Fibroblast of gingiva (primary cell): ENCODE measurements around the gene COX4I1.
"Not testable (repeated sequence)": the region's sequence is repeated elsewhere in the genome, so short reads cannot be mapped to it uniquely, and the experiment has no call there.

ENCODE experiments used
- DNase-seq: peaks from one replicate; pipeline ENCODE4 v3.0.0-alpha.2; 2011; ENCODE audit warnings: low read depth

COX4I1 gene

DNA sequence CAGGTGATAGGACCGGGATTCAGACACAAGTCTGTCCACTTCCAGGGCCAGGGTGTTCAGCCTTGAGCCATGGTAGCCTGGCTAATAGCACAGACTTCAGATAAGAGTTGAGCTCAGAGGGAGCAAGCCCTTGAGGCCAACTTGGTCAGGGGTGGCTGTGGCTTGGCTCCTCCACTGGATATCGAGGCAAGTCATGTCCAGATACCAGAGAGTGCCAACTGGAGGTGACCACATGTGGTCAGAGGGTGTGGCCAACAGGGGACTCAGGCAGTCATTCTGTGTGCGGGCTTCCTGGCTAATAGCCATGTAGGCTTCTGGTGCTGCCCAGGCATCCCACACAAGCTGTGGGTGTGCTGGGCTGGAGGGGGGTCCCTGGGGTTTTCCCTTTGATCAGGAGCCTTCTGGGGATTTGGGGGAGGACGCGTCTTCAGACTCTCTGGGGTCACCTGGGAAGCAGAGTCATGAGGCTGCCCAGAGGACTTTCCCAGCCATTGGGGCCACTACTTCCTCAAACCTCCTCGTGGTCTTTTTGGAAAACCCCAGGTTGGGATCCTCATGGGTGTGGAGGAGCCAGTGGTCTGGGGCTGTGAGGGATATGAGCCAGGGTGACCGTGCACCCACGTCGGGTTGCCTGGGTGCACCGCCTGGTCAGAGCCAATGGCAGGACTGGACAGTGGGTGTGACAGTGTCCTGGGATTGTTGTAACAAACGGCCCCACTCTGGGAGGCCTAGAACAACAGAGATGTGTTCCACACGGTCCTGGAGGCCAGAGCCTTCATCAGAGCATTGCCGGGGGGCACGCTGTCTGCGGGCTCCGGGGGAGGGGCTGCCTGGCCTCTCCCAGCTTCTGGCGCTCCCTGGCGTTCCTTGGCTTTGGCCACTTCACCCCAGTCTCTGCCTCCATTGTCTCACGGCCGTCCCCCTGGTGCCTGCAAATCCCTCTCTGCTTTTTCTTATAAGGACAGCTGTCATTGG lies 25.0 kb downstream of the COX4I1 start:
- no peak for DNase-seq

DNA sequence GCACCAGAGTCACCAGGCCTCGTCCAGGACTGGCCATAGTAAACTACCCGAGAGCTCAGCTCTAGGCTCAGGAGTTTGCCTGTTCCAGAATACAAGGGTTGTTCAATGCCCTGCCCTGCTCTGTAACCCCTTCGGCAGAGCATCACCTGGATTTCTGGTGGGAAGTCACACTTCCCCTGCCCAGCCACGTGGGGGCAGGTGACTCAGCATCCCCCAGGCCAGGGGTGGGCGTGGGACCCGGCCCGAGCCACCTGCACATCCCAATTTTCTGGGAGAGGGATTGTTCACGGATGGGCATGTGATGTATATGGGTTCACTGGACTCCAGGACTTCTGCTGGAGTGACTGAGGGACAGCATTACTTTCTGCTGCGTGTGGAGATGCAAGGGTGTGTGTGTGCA lies 25.8 kb downstream of the COX4I1 start:
- no peak for DNase-seq

DNA sequence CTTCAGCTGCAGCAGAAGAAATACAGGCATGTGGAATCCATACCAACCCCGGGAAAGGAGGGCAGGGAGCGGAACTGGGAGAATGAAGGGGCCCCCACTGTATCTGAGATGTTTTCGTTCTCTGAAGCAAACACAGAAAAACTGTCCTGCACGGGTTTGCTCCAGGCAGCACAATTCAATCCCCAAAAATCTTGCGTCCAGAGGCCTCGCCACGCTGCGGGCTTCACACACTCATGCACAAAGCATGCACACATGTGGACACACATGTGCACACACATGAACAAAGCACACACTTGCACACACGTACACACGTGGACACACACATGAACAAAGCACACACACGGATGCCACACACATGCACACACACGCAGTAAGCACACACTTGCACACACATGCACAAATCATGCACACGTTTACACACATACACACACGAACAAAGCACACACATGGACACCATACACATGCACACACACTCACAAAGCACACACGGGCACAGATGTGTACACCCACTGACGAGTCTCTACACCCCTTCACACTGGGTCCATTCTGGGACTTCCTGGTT lies 27.3 kb downstream of the COX4I1 start:
- no peak for DNase-seq

DNA sequence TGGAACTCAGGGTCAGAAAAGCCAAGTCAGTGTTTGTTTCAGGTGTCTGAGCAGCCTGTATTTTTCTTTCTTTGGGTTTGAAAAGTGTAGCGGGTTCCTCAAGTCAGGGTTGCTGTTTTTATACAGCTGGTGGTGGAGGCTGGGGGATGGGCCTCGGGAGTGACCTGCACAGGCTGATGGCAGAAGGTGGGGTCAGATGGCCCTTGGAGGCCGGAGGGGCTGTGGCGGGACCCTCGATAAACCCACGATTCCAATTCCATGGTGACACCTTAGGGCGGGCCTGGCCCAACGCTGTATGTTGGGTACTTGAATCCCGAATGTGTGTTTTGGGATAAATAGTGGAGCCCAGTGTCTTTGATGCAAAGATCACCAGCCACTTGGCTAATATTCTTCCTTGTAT lies 28.7 kb downstream of the COX4I1 start:
- DNase-seq = no peak

DNA sequence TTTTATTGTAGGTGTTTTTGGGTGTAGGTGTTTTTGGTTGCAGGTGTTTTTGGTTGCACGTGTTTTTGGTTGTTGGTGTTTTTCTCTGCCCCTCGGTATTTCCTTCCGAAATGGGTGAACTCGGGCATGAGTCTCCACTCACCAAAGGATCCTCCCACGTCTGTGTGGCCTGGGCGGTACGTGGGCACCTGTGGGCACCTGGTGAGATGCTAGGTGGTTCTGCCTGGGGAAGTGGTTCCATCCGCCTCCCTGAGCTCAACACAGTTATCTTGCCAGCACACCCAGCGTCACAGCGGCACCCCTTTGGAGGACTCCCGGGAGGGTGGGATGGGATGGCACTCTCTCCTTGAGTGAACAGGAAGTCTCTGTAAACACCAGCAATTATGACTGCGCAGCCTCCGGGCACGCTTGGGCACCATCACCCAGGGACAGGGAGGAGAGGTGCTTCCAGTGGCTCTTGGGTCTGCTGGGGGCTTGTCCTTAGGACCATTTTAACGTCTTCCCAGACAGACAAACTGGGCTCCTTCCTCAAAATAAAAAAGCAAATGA lies 29.8 kb downstream of the COX4I1 start:
- no peak for DNase-seq

DNA sequence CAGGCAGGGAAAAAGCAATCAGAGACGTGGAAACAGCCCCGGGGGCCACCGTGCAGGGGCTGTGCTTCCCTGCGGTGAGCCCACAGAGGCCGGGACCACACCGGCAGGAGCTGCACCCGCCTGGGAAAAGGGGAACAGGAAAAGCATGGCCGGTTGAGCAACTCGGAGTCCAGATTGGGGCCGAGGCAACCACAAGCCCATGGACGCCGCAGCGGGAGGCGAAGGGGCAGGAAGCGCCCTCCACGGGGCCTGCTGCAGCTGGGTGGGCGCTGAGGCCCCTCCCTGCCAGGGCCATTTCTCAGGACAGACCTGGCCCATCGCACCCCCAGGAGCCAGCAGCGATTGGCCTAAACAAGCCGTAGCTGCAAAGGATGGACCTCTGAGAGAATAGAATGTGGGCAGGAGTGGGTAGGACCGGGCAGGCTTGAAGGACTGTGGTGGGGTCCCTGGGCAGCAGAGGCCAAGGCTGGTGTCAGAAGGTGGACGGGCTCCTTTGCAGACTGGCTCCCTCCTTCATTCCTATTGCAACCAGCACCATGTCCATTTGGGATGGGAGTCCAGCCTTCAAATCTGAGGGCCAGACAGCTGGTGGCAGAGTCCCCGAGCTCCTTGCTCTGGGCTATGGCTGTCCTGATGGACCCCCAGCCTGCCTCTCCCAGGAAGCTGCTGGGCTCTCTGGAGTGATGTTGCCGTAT lies 30.4 kb downstream of the COX4I1 start:
- no peak for DNase-seq

DNA sequence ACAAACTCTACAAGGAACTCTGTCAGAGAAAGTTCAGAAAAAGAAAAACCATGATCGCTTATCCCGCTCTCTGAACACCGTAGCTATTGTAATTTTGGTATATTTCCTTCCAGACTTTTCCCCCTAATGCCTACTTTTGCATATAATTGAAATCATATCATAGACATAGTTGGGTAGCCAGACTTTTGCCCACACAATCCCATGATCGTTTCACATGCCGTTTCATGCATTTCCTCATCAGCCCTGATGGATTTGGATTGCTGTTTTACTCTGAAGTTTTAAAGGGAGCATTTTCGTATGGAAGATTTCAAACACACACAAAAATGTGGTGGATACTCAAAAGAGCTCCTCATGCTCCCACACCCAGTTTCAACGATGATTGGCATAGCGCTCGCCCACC lies 31.3 kb downstream of the COX4I1 start:
- DNase-seq = no peak

DNA sequence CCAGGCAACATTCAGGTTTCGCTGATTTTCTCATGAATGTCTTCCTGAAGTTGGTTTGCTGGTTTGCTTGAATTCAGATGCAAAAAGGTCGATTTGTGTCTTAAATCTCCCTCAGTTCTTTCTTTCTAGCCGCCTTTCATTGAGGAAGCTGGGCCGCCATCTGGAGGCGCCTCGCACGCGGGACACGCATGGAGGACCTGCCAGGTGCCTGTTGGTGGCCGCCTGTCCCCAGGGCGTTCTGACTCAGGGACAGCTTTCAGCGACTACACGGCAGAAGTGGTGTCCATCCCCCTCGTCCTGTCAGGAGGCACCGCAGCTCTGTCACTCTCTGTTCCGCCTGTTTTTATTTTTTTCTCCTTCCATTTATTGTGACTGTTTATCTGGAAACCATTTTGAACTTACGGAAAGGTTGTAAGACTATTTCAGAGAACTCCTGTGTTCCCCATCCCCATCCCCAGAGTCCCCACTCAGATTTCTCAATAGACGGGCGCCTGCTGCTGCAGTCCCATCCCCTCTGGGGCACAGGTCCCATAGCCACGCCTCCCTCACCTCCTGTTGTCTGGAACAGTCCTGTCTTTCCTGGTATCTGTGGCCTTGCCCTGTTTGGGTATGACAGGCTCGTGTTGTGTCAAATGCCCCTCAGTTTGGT lies 33.2 kb downstream of the COX4I1 start:
- no peak for DNase-seq

DNA sequence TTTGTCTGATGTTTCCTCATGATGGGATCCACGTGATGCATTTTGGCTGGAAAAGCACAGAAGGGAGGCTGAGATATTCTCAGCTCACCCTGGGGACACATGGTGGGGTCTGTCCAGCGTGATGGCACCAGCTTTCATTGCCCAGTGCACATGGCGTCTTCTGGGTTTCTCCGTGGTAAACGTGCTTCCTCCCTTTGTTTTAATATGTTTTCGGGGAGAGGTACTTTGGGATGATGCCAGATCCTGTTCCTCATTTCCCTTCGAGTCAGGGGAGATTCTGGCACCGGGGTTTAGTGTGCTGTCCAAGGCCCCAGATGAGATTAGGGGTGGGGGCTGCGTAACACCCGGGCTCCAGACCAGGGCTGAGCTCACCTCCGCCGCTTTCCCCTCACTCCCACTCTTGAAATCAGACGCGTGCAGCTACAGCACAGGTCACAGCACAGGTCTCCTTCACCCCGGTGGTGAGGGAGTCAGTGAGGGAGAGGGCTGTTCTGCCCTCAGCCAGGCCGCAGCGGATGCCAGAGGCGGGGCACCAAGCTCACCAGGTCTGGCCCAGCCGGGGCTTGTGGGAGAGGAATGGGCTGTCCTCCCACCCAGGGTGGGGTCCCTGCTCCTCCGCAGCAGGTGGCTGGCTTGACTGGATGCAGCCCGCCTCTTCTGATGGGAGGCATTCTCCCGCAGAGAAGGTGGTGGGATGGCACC lies 33.9 kb downstream of the COX4I1 start:
- no peak for DNase-seq

DNA sequence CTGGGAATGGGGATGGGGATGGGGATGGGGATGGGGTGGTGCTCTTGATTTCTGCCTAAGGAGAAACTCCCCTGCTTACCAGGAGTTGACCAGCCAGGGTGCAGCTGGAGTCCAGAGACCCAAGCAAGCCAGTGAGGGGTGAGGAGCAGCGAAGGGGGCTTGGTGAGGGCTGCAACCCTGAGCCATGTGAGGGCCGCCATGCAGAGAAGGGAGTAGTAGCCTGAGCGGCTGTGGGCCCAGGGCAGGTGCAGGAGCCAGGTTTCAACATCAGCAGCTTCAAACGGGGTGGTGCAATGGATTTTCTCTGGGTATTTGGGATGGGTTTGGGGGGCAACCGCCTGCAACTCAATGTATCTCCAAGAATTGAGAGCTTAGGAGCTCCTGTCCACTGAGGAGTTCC lies 35.2 kb downstream of the COX4I1 start:
- DNase-seq = no peak

DNA sequence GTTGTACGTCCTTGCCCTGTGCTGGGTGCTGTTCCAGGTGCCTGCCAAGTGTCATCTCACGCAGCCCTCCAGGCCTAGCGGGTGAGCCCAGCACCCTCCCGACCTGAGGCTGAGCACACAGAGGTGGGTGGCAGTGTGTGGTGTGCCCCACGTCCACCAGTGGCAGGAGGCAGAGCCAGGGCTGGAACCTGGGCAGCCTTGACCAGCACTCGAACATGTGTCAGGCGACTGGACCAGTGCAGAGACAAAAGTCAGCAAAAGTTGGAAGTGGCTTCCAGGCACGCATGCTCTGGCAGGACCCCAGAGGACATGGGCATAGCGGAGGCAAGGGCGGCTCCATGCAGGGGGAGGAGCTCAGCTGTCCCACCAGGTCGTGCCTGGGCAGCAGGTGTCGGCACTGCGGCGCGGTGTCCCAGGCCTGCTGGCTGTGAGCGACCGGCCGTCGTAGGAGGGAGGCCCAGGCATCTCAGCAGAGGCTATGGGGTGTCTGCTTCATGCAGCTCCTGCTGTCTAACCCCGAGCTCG lies 35.8 kb downstream of the COX4I1 start:
- DNase-seq = no peak

DNA sequence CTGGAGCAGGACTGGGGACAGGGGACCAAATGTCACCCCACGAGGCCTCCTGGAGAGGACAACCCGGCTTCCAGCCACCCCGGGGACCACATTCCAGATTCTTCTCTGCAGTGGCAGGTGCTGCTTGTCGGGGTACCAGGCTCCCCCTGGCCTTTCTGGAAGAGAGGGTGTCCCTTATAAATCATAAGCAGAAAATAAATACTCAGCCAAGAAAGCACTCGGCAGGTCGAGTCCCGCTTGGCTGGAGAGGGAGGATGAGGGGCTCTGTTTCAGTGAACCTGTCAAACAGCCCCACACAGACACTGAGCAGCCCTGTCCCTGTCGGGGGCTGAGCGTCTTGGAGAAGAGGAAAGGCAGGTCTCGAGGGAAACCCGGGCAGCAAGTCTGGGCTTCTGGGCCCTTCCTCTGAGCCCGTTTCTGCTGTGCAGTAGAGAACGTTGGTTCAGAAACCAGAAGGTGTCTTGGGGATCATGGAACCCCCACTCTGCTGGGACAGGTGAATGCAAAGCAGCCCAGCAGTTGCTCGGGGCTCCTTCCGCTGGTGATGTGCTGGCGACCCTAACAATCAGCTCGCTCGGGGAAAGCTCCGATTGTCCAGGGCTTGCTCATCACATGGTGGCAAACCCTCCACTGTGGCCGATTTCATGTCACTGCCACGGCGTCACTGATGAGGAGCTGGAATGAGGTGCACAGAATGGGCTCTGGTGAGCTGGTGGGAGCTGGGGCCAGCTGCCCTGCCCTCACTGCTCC lies 36.6 kb downstream of the COX4I1 start:
- DNase-seq = no peak

DNA sequence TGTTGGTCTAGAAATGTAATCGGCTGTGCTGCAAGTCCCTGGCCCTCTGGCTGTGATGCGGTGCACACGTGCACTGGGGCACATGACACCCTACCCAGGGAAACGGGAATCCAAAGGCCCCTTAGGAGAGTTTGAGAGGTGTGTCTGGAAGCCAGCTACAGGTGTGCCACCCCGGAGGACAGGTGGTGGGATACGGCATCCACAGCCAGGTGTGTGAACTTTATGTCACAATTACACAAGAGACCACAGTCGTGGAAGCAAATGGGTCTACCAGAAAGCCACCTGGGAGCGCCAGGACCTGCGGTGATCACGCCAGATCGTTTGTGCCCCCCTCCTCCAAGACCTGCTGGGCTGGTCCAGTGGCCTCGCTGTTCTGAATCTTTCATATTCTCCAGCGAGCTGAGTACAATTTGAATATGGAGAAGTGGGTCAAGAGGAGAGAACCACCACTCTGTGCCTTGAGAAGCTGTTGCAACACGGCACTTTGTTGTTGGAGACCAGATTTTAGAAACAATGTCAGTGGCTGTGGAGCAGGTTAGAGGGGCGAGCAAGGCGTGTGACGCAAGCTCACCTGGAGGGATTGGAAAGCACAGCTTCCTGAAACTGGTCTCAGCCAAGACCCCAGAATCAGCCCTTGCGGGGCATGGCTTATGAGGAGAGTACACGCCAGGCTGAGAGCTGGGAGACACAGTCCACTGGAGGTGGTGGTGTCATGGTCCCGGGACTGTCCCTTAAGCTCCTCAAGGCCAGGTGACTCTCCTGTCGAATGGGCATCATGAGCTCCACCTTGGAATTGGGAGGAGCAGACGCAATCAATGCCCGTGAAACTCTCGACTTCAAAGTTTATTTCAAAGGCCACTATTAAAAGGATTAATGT lies 37.4 kb downstream of the COX4I1 start:
- no peak for DNase-seq

DNA sequence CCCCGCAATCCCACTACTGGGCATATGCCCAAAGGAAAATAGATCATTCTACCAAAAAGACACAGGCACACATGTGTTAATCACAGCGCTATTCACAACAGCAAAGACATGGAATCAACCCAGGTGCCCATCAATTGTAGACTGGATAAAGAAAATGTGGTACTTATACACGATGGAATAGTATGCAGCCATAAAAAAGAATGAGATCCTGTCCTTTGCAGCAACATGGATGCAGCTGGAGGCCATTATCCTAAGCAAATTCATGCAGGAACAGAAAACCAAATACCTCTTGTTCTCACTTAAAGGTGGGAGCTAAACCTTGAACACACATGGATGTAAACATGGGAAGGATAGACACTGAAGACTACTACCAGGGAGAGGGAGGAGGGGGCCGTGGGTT lies 38.2 kb downstream of the COX4I1 start:
- DNase-seq = not testable (repeated sequence)

DNA sequence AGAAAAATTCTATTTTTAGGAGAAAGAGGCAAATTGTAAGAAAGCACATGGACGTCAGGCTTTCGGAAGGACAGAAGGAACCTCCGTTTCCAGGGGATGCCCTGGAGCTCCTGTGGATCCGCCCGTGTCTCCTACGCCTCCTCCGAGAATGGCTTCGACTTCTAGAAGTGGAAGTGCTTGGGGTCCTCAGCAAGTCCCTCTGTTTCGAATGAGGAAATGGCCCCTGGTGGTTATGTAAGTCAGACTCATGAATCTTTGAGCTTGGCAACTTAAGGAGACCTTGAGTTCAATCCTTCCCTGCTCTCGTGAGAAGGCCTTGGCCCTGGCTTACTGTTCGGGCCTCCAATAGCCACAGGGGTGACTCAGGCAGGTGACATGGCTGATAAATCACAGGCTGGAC lies 38.9 kb downstream of the COX4I1 start:
- no peak for DNase-seq

DNA sequence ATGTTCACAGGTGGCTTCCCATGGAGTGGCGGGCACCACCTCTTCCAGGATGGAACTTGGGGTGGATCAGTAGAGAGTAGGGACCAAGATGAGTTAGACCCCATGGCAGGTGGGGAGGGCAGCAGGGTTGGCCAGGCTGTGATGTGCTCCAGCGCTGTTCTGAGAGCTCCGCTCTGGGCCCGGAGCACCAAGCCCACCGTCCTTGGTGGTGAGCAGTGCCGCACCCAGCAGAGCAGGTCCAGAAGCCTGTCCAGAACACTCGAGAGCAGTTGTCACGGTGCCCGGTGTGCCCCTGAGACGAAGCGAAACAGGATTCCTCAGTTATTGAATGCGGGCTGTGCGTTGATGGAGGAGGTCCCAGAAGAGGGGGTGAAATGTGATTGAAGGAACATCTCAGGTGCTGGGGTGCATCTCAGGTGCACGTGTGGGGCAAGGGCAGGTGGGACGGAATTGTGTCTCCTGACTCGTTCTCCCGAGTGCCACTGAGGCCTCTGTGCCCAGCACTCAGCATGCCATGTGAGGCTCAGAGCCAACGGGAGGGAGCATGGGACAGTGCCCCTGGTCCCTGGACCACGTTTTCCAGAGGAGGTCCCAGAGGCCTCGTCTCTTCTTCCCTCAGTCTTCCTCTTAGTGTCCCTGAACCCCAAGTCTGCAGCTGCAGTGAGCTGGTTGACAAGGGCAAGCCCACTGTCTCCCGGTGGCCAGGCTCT lies 39.5 kb downstream of the COX4I1 start:
- no peak for DNase-seq

DNA sequence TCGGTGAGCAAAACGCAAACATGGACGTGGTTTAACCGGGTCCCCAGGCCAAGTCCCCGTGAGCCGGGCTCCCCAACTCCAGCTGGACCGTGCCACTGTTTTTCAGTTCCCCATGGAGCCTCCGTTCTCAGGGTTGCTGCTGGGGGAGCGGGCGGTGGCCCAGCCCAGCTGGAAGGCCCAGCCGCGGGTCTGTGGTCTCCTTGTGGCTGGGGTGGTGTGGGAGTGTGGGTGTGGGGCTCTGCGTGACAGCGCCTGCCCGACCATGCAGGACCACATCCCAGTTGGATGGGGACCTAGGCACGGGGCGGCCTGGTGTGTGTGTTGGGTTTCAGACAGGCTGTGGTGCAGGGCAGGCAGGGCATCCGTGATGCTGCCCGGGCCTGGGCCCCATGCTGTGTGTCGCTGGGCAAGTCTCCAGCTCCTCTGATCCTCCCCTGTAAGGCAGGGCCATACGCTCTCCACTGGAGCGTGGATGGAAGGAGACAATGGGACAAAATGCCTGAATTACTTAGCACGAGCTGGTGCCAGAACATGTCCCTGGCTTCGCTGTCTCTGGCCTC lies 40.3 kb downstream of the COX4I1 start:
- no peak for DNase-seq

DNA sequence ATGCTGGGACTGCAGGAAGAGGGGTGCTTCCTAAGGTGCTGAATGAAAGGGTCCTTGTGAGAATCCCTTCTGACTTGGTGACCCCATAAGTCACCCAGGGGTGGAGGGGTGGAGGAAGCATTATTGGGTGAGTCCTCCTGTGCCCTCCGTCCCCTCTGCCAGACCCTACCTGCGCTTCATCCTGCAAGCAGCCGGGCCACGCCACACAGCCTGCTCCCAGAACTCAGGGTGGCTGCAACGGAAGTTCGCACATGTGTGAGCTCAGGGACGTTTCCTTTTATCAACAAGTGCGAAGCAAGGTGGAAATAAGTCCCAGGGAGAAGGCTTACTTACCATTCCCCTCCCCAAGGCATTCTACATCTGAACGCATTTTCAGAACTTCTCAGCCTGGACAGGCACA lies 40.9 kb downstream of the COX4I1 start:
- DNase-seq = no peak

DNA sequence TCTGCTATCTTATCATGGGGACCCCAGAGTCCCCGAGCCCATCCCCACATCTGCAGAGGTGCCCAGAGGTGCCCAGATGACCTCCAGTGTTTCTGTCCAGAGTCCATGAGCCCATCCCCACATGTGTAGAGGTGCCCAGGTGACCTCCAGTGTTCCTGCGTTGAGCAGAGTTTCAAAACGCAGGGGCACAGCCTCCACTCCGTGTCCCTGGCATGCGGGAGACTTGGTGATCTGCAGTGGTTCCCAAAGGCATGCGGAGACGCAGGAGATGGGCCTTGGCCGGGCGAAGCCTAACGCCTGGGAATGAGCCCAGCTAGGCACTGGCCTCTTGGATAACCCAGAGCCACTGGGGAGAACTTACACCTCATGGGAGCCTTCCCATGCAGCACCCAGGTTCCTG lies 41.3 kb downstream of the COX4I1 start:
- no peak for DNase-seq
